Measurements from ENCODE around the gene FBXO15. TPM values are rescaled to one million over a fixed set of nuclear protein-coding genes. Genes with fewer than 3 reads are reported as not detected.

FBXO15 gene
- total and polyA plus RNA-seq, 2 of the 8 experiments (the other 6 are each of a cell fraction or from before 2014, with no cell fraction given) = 0.84 to 0.85 TPM

DNA sequence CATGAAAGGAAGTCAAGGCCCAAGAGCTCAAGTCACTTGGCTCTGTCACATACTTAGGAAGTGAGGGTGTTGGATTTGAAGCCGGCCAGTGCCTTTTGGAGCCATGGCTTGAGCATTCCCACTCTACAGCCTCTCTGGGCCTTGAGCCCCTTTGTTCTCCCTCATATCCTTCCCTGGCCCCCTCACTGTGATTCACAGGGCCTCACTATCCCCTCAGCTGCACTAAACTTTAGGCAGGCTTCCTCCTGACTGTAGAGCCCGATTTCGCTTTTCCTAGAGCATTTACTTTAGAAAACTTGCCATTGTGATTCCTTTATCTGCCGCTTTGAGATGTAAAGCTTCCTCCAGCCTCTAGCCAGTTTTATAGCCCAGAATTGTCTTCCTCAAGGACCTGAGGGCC is 107.6 kb downstream of the FBXO15 start (continued):
- TF ChIP-seq GTF2F1 (IDR thresholded peaks at IDR 0.05; ENCODE audit: borderline replicate concordance, low read depth, low read length) = no peak
- TF ChIP-seq HDAC6 (IDR thresholded peaks at IDR 0.05; ENCODE audit: low read depth, low read length) = no peak
- no peak for TF ChIP-seq RFX5 (IDR thresholded peaks at IDR 0.05; ENCODE audit: borderline replicate concordance, low read depth, low read length)
- TF ChIP-seq, protein P1, sequence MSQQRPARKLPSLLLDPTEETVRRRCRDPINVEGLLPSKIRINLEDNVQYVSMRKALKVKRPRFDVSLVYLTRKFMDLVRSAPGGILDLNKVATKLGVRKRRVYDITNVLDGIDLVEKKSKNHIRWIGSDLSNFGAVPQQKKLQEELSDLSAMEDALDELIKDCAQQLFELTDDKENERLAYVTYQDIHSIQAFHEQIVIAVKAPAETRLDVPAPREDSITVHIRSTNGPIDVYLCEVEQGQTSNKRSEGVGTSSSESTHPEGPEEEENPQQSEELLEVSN (IDR thresholded peaks at IDR 0.05) = no peak
- TF ChIP-seq SUZ12 (IDR thresholded peaks at IDR 0.05; ENCODE audit: low read length) = no peak
- TF ChIP-seq, protein P2, sequence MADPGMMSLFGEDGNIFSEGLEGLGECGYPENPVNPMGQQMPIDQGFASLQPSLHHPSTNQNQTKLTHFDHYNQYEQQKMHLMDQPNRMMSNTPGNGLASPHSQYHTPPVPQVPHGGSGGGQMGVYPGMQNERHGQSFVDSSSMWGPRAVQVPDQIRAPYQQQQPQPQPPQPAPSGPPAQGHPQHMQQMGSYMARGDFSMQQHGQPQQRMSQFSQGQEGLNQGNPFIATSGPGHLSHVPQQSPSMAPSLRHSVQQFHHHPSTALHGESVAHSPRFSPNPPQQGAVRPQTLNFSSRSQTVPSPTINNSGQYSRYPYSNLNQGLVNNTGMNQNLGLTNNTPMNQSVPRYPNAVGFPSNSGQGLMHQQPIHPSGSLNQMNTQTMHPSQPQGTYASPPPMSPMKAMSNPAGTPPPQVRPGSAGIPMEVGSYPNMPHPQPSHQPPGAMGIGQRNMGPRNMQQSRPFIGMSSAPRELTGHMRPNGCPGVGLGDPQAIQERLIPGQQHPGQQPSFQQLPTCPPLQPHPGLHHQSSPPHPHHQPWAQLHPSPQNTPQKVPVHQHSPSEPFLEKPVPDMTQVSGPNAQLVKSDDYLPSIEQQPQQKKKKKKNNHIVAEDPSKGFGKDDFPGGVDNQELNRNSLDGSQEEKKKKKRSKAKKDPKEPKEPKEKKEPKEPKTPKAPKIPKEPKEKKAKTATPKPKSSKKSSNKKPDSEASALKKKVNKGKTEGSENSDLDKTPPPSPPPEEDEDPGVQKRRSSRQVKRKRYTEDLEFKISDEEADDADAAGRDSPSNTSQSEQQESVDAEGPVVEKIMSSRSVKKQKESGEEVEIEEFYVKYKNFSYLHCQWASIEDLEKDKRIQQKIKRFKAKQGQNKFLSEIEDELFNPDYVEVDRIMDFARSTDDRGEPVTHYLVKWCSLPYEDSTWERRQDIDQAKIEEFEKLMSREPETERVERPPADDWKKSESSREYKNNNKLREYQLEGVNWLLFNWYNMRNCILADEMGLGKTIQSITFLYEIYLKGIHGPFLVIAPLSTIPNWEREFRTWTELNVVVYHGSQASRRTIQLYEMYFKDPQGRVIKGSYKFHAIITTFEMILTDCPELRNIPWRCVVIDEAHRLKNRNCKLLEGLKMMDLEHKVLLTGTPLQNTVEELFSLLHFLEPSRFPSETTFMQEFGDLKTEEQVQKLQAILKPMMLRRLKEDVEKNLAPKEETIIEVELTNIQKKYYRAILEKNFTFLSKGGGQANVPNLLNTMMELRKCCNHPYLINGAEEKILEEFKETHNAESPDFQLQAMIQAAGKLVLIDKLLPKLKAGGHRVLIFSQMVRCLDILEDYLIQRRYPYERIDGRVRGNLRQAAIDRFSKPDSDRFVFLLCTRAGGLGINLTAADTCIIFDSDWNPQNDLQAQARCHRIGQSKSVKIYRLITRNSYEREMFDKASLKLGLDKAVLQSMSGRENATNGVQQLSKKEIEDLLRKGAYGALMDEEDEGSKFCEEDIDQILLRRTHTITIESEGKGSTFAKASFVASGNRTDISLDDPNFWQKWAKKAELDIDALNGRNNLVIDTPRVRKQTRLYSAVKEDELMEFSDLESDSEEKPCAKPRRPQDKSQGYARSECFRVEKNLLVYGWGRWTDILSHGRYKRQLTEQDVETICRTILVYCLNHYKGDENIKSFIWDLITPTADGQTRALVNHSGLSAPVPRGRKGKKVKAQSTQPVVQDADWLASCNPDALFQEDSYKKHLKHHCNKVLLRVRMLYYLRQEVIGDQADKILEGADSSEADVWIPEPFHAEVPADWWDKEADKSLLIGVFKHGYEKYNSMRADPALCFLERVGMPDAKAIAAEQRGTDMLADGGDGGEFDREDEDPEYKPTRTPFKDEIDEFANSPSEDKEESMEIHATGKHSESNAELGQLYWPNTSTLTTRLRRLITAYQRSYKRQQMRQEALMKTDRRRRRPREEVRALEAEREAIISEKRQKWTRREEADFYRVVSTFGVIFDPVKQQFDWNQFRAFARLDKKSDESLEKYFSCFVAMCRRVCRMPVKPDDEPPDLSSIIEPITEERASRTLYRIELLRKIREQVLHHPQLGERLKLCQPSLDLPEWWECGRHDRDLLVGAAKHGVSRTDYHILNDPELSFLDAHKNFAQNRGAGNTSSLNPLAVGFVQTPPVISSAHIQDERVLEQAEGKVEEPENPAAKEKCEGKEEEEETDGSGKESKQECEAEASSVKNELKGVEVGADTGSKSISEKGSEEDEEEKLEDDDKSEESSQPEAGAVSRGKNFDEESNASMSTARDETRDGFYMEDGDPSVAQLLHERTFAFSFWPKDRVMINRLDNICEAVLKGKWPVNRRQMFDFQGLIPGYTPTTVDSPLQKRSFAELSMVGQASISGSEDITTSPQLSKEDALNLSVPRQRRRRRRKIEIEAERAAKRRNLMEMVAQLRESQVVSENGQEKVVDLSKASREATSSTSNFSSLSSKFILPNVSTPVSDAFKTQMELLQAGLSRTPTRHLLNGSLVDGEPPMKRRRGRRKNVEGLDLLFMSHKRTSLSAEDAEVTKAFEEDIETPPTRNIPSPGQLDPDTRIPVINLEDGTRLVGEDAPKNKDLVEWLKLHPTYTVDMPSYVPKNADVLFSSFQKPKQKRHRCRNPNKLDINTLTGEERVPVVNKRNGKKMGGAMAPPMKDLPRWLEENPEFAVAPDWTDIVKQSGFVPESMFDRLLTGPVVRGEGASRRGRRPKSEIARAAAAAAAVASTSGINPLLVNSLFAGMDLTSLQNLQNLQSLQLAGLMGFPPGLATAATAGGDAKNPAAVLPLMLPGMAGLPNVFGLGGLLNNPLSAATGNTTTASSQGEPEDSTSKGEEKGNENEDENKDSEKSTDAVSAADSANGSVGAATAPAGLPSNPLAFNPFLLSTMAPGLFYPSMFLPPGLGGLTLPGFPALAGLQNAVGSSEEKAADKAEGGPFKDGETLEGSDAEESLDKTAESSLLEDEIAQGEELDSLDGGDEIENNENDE (IDR thresholded peaks at IDR 0.05; ENCODE audit: insufficient replicate concordance, low read length) = no peak
- TF ChIP-seq YY1 (IDR thresholded peaks at IDR 0.05; ENCODE audit: low read depth, low read length) = no peak
- no peak for TF ChIP-seq BRCA1 (IDR thresholded peaks at IDR 0.05; ENCODE audit: low read depth, low read length)
- TF ChIP-seq SIX5 (IDR thresholded peaks at IDR 0.05; ENCODE audit: low read depth, low read length) = no peak
